Osteoblast (primary cell): ENCODE data around the gene NDUFA7. TPM values are rescaled to one million over a fixed set of nuclear protein-coding genes. Genes with fewer than 3 reads are reported as not detected.

Experiments used
- DNase-seq: peaks from one replicate; pipeline ENCODE4 v3.0.0; 2011; ENCODE audit warnings: low spot score, mixed read lengths; ENCODE audit not compliant: insufficient read length; ENCODE audit errors: missing footprints
- H2AFZ ChIP-seq: 2 replicates; pipeline ENCODE4 v1.6.0; 2011; ENCODE audit warnings: mild to moderate bottlenecking, low read length
- H3K27ac ChIP-seq: 2 replicates; pipeline ENCODE4 v1.5.1; 2011; ENCODE audit warnings: mild to moderate bottlenecking, low read depth, low read length, moderate library complexity
- H3K27me3 ChIP-seq: 2 replicates; pipeline ENCODE4 v1.6.0; 2012; ENCODE audit warnings: mild to moderate bottlenecking, control low read depth, inconsistent platforms, low read length, moderate library complexity; ENCODE audit not compliant: insufficient read depth
- H3K36me3 ChIP-seq: 2 replicates; pipeline ENCODE4 v1.5.1; 2011; ENCODE audit warnings: mild to moderate bottlenecking, low read length, control low read depth, moderate library complexity; ENCODE audit not compliant: insufficient read depth
- H3K4me1 ChIP-seq: 2 replicates; pipeline ENCODE4 v1.5.1; 2011; ENCODE audit warnings: mild to moderate bottlenecking, low read length, control low read depth, moderate library complexity; ENCODE audit not compliant: insufficient read depth
- H3K4me2 ChIP-seq: 2 replicates; pipeline ENCODE4 v1.6.0; 2011; ENCODE audit warnings: mild to moderate bottlenecking, low read length; ENCODE audit not compliant: insufficient read depth
- H3K4me3 ChIP-seq: fragments of 200-600 bp; sonication (generic); 3 replicates; pipeline ENCODE4 v1.5.1; 2012; ENCODE audit warnings: mild to moderate bottlenecking, low read length, inconsistent platforms; ENCODE audit not compliant: insufficient read depth
- H3K79me2 ChIP-seq: 2 replicates; pipeline ENCODE4 v1.6.0; 2012; ENCODE audit warnings: mild to moderate bottlenecking, low read length, control low read depth, inconsistent platforms; ENCODE audit not compliant: insufficient read depth
- H3K9me3 ChIP-seq: 2 replicates; pipeline ENCODE4 v1.5.1; 2011; ENCODE audit warnings: low read depth, low read length, control low read depth
- H4K20me1 ChIP-seq: 2 replicates; pipeline ENCODE4 v1.6.0; 2012; ENCODE audit warnings: mild to moderate bottlenecking, low read length, control low read depth; ENCODE audit not compliant: insufficient read depth
- total RNA-seq: library from RNA; depleted of rRNA; stranded (reverse); fragments of >200 nt; gene quantifications from 2 replicates; pipeline ENCODE4 v1.2.3, GENCODE V29; 2012
- TF ChIP-seq, protein P1 (sequence below): IDR thresholded peaks from 2 replicates; pipeline ENCODE4 v1.5.1; 2011; ENCODE audit warnings: mild to moderate bottlenecking, low read depth, low read length, moderate library complexity; ENCODE audit errors: extremely low read depth

Gene NDUFA7
- total RNA-seq, 1 donor: 9.0 TPM

DNA sequence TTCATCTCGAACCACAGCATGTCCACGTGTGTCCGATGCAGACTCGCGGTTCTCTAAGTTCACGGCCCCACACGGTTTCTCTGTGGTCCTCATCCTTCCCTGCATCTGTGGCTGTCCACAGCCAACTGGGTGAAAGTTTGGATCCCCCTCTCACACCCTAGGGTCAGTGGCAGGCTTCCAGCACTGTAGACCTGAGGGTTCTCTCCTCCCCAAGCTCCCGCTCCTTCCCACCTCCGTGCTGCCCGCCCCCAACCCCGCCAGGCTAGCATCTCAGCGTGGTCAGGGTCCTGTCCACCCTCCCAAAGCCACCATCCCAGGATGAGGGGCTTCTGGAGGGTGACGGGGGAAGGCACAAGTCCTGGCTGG, 45.8 kb upstream of the NDUFA7 start:
- Histone ChIP-seq H3K9me3 (no peaks in the 10 kb centered on the region), H3K36me3 (peaks cover 24% of the 10 kb centered on the region), H3K27ac (peak overlapping the region; percentile 48), H3K4me1 (peaks cover 48% of the 10 kb centered on the region), H3K4me2 (peak overlapping the region; percentile 83), H4K20me1 (peaks cover 24% of the 10 kb centered on the region), H2AFZ (peak overlapping the region; percentile 25), H3K27me3 (no peaks in the 10 kb centered on the region), H3K4me3 (peak overlapping the region; percentile 68), H3K79me2 (no peaks in the 10 kb centered on the region)
- TF ChIP-seq, protein P1, sequence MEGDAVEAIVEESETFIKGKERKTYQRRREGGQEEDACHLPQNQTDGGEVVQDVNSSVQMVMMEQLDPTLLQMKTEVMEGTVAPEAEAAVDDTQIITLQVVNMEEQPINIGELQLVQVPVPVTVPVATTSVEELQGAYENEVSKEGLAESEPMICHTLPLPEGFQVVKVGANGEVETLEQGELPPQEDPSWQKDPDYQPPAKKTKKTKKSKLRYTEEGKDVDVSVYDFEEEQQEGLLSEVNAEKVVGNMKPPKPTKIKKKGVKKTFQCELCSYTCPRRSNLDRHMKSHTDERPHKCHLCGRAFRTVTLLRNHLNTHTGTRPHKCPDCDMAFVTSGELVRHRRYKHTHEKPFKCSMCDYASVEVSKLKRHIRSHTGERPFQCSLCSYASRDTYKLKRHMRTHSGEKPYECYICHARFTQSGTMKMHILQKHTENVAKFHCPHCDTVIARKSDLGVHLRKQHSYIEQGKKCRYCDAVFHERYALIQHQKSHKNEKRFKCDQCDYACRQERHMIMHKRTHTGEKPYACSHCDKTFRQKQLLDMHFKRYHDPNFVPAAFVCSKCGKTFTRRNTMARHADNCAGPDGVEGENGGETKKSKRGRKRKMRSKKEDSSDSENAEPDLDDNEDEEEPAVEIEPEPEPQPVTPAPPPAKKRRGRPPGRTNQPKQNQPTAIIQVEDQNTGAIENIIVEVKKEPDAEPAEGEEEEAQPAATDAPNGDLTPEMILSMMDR: no peak
- DNase-seq: peak; percentile 90

DNA sequence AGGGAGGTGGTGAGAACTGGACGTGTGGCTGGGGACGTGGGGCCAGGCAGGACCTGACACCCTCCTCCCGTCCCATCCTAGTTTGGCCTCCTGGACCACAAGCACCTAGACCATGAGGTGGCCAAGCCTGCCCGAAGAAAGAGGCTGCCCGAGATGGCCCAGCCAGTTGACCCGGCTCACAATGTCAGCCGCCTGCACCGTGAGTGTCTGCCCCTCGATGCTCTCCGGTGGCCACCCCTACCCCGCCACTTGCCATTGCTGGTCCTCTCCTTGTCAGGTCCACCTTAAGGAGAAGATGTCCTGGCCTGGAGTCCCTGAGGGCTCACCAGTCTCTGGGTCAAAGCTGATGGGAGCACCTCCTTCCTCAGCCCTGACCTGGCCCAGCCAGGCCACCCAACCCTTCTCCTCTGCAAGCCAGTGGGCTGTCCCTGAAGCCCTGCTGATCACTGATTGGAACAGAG, 45.0 kb upstream of the NDUFA7 start:
- Histone ChIP-seq H4K20me1 (peaks cover 21% of the 10 kb centered on the region), H3K36me3 (peaks cover 19% of the 10 kb centered on the region), H3K9me3 (no peaks in the 10 kb centered on the region), H3K4me2 (peak overlapping the region; percentile 79), H3K4me3 (peak overlapping the region; percentile 55), H3K27ac (no peak overlapping the region), H2AFZ (no peak overlapping the region), H3K27me3 (no peaks in the 10 kb centered on the region), H3K4me1 (peaks cover 52% of the 10 kb centered on the region), H3K79me2 (no peaks in the 10 kb centered on the region)
- DNase-seq: peak; percentile 85
- TF ChIP-seq, protein P1: no peak

DNA sequence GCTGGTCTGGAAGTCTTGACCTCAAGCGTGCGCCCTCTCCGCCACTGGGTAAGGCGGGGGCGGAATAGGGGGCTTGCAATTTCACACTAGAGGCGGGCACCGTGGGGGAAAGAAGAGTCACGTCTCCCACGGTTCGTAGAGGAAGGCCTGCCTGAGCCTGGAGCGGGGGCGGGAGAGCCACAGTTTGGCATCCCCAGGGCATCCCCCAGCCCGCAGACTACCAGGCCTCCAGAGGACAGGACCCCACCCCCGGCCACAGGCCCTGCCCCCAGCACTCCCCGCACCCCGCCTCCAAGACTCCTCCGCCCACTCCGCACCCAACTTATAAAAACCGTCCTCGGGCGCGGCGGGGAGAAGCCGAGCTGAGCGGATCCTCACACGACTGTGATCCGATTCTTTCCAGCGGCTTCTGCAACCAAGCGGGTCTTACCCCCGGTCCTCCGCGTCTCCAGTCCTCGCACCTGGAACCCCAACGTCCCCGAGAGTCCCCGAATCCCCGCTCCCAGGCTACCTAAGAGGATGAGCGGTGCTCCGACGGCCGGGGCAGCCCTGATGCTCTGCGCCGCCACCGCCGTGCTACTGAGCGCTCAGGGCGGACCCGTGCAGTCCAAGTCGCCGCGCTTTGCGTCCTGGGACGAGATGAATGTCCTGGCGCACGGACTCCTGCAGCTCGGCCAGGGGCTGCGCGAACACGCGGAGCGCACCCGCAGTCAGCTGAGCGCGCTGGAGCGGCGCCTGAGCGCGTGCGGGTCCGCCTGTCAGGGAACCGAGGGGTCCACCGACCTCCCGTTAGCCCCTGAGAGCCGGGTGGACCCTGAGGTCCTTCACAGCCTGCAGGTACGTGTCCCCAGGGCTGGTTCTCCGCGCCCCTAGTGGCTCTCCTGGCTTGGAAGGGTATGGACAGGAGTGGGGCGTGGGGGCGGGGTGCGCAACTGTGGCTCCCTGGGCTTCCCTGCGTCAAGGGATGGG, 42.9 kb upstream of the NDUFA7 start, which contains the start of gene ANGPTL4:
ANGPTL4 (plus strand) TSS at position 353 of the 969 bp plus-strand sequence; CDS start at position 520, 167 bp downstream.
- Histone ChIP-seq H3K4me1 (peaks cover 52% of the 10 kb centered on the region), H3K4me3 (peak within 1 kb of the TSS; percentile 86), H3K36me3 (peaks cover 8% of the 10 kb centered on the region), H3K9me3 (no peaks in the 10 kb centered on the region), H3K79me2 (no peaks in the 10 kb centered on the region), H2AFZ (peak within 1 kb of the TSS; percentile 41), H3K27ac (peak within 1 kb of the TSS; percentile 80), H4K20me1 (peaks cover 20% of the 10 kb centered on the region), H3K4me2 (peak within 1 kb of the TSS; percentile 79), H3K27me3 (no peaks in the 10 kb centered on the region)
- DNase-seq: peak; percentile 91
- TF ChIP-seq, protein P1: peak; percentile 11
